GM18502 (cell line): Measurements from ENCODE around the gene GAST.
"Not testable (repeated sequence)": the region's sequence is repeated elsewhere in the genome, so short reads cannot be mapped to it uniquely, and the experiment has no call there.

Experiments used
- ATAC-seq: cut with Tn5 transposase; IDR thresholded peaks from one replicate; pipeline ENCODE4 v1.9.1; 2021; ENCODE audit warnings: mild to moderate bottlenecking; ENCODE audit not compliant: unreplicated experiment, poor library complexity

The GAST gene

GRCh38 chr17:41682631-41683030 is 29.5 kb upstream of the GAST start:
- ATAC-seq: no peak

- no peak for ATAC-seq
These were observed 28.6 kb upstream of the GAST start for GRCh38 chr17:41683441-41684007.

- no peak for ATAC-seq
These were observed 28.1 kb upstream of the GAST start for GRCh38 chr17:41684035-41684434.

GRCh38 chr17:41685753-41686152 is 26.4 kb upstream of the GAST start:
- ATAC-seq: not testable (repeated sequence)

GRCh38 chr17:41686281-41686680 is 25.9 kb upstream of the GAST start:
- ATAC-seq: no peak

- ATAC-seq: peak; percentile 5
These were observed 24.1 kb upstream of the GAST start for GRCh38 chr17:41687828-41688640.

- peak; percentile 67 for ATAC-seq
These were observed 23.3 kb upstream of the GAST start, which contains the start of gene EIF1 for GRCh38 chr17:41688641-41689496. TSS of gene EIF1 (plus strand) at chr17:41688885. CDS start at chr17:41689039, 154 bp downstream.

- ATAC-seq: no peak
These were observed 22.4 kb upstream of the GAST start for GRCh38 chr17:41689497-41690299.

- ATAC-seq: no peak
These were observed 21.6 kb upstream of the GAST start for GRCh38 chr17:41690497-41690896.

GRCh38 chr17:41691031-41691777 is 20.9 kb upstream of the GAST start:
- ATAC-seq: no peak

- no peak for ATAC-seq
These were observed 19.2 kb upstream of the GAST start for GRCh38 chr17:41692722-41693521.

- ATAC-seq: no peak
These were observed 16.9 kb upstream of the GAST start for GRCh38 chr17:41695134-41695661.

GRCh38 chr17:41695954-41696757 is 16.0 kb upstream of the GAST start:
- ATAC-seq: no peak

- no peak for ATAC-seq
These were observed 14.8 kb upstream of the GAST start for GRCh38 chr17:41697122-41697962.

- not testable (repeated sequence) for ATAC-seq
These were observed 11.3 kb upstream of the GAST start for GRCh38 chr17:41700843-41701242.

GRCh38 chr17:41702712-41703111 is 9.4 kb upstream of the GAST start:
- ATAC-seq: no peak
